H1 (cell line): Measurements from ENCODE around the gene ERVMER34-1. TPM values are rescaled to one million over a fixed set of nuclear protein-coding genes. Genes with fewer than 3 reads are reported as not detected.

ENCODE experiments used
- BACH1 ChIP-seq: IDR thresholded peaks from 2 replicates; pipeline ENCODE4 v1.6.1; 2012; ENCODE audit warnings: low read length, improper control_type of control experiment
- FOSL1 ChIP-seq: IDR thresholded peaks from 2 replicates; pipeline ENCODE4 v1.6.1; 2011; ENCODE audit warnings: mild to moderate bottlenecking, low read depth, low read length, moderate library complexity; ENCODE audit not compliant: insufficient read depth
- HDAC6 ChIP-seq: IDR thresholded peaks from one replicate; pipeline ENCODE4 v1.7.1; 2012; ENCODE audit warnings: low read depth, mild to moderate bottlenecking, inconsistent platforms, low read length, moderate library complexity
- KDM1A ChIP-seq: fragments of 200-600, 300-600 bp; sonication (generic); IDR thresholded peaks from 2 replicates; pipeline ENCODE4 v1.7.1; 2016; ENCODE audit warnings: mild to moderate bottlenecking, low read length, borderline replicate concordance
- KDM4A ChIP-seq: IDR thresholded peaks from one replicate; pipeline ENCODE4 v1.7.1; 2012; ENCODE audit warnings: low read depth, mild to moderate bottlenecking, moderate library complexity, low read length, inconsistent platforms; ENCODE audit not compliant: severe bottlenecking
- KDM5A ChIP-seq: fragments of 200-600 bp; IDR thresholded peaks from 2 replicates; pipeline ENCODE4 v1.7.1; 2012; ENCODE audit warnings: mild to moderate bottlenecking, low read length, inconsistent platforms, mixed read lengths
- PHF8 ChIP-seq: fragments of 200-600 bp; sonication (generic); conservative IDR thresholded peaks from 2 replicates; pipeline ENCODE4 v1.7.1; 2012; ENCODE audit warnings: low read depth, mild to moderate bottlenecking, inconsistent platforms, low read length, moderate library complexity
- POLR2A ChIP-seq, 2 experiments: IDR thresholded peaks; 1 replicate in 1 of 2; 2 replicates in 1 of 2; pipeline ENCODE4 v1.6.1; 2011; ENCODE audit warnings: low read depth in 2 of 2, low read length in 2 of 2, mild to moderate bottlenecking in 2 of 2; ENCODE audit errors: control extremely low read depth in 1 of 2
- POLR2AphosphoS5 ChIP-seq: IDR thresholded peaks from 2 replicates; pipeline ENCODE4 v1.6.1; 2011; ENCODE audit warnings: low read depth, low read length
- SAP30 ChIP-seq: fragments of 300-600 bp; sonication (generic); IDR thresholded peaks from 2 replicates; pipeline ENCODE4 v1.7.1; 2012; ENCODE audit warnings: low read length, moderate library complexity, mild to moderate bottlenecking, inconsistent platforms; ENCODE audit not compliant: insufficient read depth, insufficient replicate concordance
- SIRT6 ChIP-seq: IDR thresholded peaks from one replicate; pipeline ENCODE4 v1.7.1; 2012; ENCODE audit warnings: low read length, inconsistent platforms
- SP4 ChIP-seq: IDR thresholded peaks from 2 replicates; pipeline ENCODE4 v1.6.1; 2012; ENCODE audit warnings: low read length, inconsistent platforms
- SRF ChIP-seq: IDR thresholded peaks from 2 replicates; pipeline ENCODE4 v1.6.1; 2011; ENCODE audit warnings: mild to moderate bottlenecking, low read depth, low read length, moderate library complexity
- SUZ12 ChIP-seq: fragments of 200-600 bp; sonication (generic); IDR thresholded peaks from 2 replicates; pipeline ENCODE4 v1.6.1; 2012; ENCODE audit warnings: mild to moderate bottlenecking, inconsistent platforms, low read length, moderate library complexity, mixed read lengths
- TAF1 ChIP-seq: IDR thresholded peaks from 2 replicates; pipeline ENCODE4 v1.6.1; 2011; ENCODE audit warnings: mild to moderate bottlenecking, low read depth, low read length
- TAF7 ChIP-seq: optimal IDR thresholded peaks from 2 replicates; pipeline ENCODE3; 2011; ENCODE audit warnings: low read depth, mild to moderate bottlenecking, inconsistent platforms, low read length, moderate library complexity, borderline replicate concordance
- TCF12 ChIP-seq: IDR thresholded peaks from 2 replicates; pipeline ENCODE4 v1.6.1; 2011; ENCODE audit warnings: low read depth, mild to moderate bottlenecking, low read length
- TEAD4 ChIP-seq: IDR thresholded peaks from 2 replicates; pipeline ENCODE4 v1.6.1; 2012; ENCODE audit warnings: low read depth, low read length, inconsistent platforms, mixed read lengths
- polyA plus RNA-seq, 7 experiments: library from polyadenylated mRNA; depleted of rRNA in 3 of 7; stranded (reverse) in 5 of 7; unstranded in 2 of 7; fragments of >200 nt in 5 of 7; fragments of 200-250 nt in 2 of 7; gene quantifications; 1 replicate in 5 of 7; 2 replicates in 1 of 7; 4 replicates in 1 of 7; pipeline versions ENCODE4 v1.2.1 to v1.2.3, GENCODE V29; 2011 to 2013; ENCODE audit warnings: missing spikeins in 2 of 7, mixed read lengths in 2 of 7
- total RNA-seq: library from RNA; stranded (reverse); fragmentation: NEBNext Ultra II Directional; extraction: Animal tissue kit (Norgen Biotek cat#: 25700); gene quantifications from 2 replicates; pipeline ENCODE4 v1.2.1, GENCODE V29; 2021
- TF ChIP-seq, protein P1 (sequence below): IDR thresholded peaks from 2 replicates; pipeline ENCODE4 v1.6.1; 2012; ENCODE audit warnings: low read length, inconsistent platforms
- TF ChIP-seq, protein P2 (sequence below): IDR thresholded peaks from 2 replicates; pipeline ENCODE4 v1.6.1; 2011; ENCODE audit warnings: low read length, improper control_type of control experiment
- TF ChIP-seq, protein P3 (sequence below): IDR thresholded peaks from 2 replicates; pipeline ENCODE4 v1.6.1; 2012; ENCODE audit warnings: inconsistent platforms

ERVMER34-1 gene
- total and polyA plus RNA-seq, 2 of the 8 experiments (the other 6 are each of a cell fraction or from before 2014, with no cell fraction given) = 14.2 to 34.3 TPM

DNA sequence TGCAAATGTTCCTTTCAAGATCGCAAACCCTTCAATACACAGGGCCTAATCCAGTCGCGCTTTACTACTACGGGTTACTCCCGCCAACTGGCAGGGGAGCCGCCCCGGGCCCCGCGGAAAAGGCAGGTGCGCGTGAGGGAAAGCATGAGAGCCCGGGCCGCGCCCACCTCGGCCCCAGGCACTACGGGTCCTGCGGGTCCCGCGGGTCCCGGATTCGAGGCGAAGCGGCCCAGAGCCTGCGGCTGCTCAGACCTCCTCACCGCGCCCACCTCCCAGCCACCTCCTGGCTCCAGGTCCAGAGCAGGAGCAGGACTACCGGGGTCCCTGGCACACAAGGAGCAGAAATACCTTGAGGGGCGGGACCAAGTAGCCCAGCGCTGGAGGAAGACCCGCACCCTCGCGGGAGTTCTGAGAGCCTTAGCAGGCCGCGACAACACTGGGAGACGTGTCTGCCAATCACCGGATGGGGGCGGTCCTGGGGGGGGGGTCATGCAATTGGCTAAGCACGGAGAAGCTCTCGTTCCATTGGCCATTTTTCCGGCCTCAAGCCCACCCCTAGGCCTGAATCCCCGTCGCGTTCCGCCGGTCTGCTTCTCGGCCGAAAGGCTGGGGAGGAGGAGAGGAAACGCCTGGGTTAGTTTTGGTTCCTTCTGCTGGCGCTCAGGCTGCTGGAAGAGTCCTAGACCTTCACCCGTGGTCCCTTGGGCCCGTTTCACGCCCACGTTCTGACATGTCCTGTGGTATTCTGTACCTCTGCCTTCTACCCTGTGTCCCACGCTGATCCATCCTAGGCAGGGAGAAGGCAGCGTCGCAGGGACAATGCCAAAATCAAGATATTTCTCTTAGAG, 29.0 kb downstream of the ERVMER34-1 start (continued):
- TF ChIP-seq KDM1A (no peak), SIRT6 (no peak), TAF1 (peak; percentile 96), HDAC6 (no peak), FOSL1 (no peak), TEAD4 (no peak), POLR2AphosphoS5 (peak; percentile 98), TAF7 (peak; percentile 93), TCF12 (no peak), SAP30 (no peak), PHF8 (peak; percentile 64), BACH1 (no peak), KDM4A (peak; percentile 51), SUZ12 (no peak), KDM5A (no peak), SRF (no peak), SP4 (0 out of 2 replicates have a peak, but pooled peaks have one; percentile 69), POLR2A (IDR thresholded peaks at IDR 0.05; ENCODE audit: control extremely low read depth in 1 of 2, low read depth in 2 of 2, low read length in 2 of 2) (peak; percentile 97 to 99)
- TF ChIP-seq, protein P1, sequence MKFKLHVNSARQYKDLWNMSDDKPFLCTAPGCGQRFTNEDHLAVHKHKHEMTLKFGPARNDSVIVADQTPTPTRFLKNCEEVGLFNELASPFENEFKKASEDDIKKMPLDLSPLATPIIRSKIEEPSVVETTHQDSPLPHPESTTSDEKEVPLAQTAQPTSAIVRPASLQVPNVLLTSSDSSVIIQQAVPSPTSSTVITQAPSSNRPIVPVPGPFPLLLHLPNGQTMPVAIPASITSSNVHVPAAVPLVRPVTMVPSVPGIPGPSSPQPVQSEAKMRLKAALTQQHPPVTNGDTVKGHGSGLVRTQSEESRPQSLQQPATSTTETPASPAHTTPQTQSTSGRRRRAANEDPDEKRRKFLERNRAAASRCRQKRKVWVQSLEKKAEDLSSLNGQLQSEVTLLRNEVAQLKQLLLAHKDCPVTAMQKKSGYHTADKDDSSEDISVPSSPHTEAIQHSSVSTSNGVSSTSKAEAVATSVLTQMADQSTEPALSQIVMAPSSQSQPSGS = no peak
- TF ChIP-seq, protein P2, sequence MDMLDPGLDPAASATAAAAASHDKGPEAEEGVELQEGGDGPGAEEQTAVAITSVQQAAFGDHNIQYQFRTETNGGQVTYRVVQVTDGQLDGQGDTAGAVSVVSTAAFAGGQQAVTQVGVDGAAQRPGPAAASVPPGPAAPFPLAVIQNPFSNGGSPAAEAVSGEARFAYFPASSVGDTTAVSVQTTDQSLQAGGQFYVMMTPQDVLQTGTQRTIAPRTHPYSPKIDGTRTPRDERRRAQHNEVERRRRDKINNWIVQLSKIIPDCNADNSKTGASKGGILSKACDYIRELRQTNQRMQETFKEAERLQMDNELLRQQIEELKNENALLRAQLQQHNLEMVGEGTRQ = 0 out of 2 replicates have a peak, but pooled peaks have one; percentile 12
- TF ChIP-seq, protein P3, sequence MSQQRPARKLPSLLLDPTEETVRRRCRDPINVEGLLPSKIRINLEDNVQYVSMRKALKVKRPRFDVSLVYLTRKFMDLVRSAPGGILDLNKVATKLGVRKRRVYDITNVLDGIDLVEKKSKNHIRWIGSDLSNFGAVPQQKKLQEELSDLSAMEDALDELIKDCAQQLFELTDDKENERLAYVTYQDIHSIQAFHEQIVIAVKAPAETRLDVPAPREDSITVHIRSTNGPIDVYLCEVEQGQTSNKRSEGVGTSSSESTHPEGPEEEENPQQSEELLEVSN = peak; percentile 92
